ENCODE results near the gene CPNE1. TPM values are rescaled to one million over a fixed set of nuclear protein-coding genes. Genes with fewer than 3 reads are reported as not detected.

The CPNE1 gene
- total RNA-seq, 1 experiment from 2014 or later = 155 TPM

GRCh38 chr20:35700625-35701148, 36.0 kb upstream of the CPNE1 start:
- H4K5ac ChIP-seq (ENCODE audit: insufficient read length, low read depth, low read length) = no peak overlapping the region
- peak overlapping the region in 2 of 3 experiments; percentile 53 to 77; a peak in 3 of 7 replicates for H3K27ac Mint-ChIP-seq
- H3K36me3 Mint-ChIP-seq (ENCODE audit: insufficient read depth in 1 of 3, low read depth in 3 of 3) = peaks cover 15 to 48% (median 35%) of the 10 kb centered on the region in 3 experiments; a peak in 6 of 7 replicates
- H3K23me2 ChIP-seq (ENCODE audit: insufficient read length, low read depth, low read length, poor library complexity, severe bottlenecking) = peaks cover 8% of the 10 kb centered on the region
- H3K4me2 ChIP-seq (ENCODE audit: insufficient read depth, insufficient read length, low read length) = no peak overlapping the region
- no peak overlapping the region for H3K23ac ChIP-seq (ENCODE audit: insufficient read length, low read depth, low read length)
- no CpG with 5 or more reads among the region's 7 CpGs for WGBS (ENCODE audit: extremely low coverage, insufficient read length, low lambda C conversion rate)
- no peak overlapping the region for H2BK20ac ChIP-seq (ENCODE audit: low read depth, low read length, poor library complexity, severe bottlenecking)
- H3K4ac ChIP-seq (ENCODE audit: low read depth, low read length) = no peak overlapping the region
- H4K20me1 ChIP-seq (ENCODE audit: control insufficient read depth, insufficient read depth, insufficient read length) = no peaks in the 10 kb centered on the region
- H4K8ac ChIP-seq (replicated peaks; ENCODE audit: insufficient read length, low read depth, low read length) = no peak overlapping the region
- DNase-seq = no peak
- no peaks in the 10 kb centered on the region for H3K79me1 ChIP-seq (ENCODE audit: insufficient read depth, low read depth, low read length, poor library complexity, severe bottlenecking)
- no peak overlapping the region for H3K9ac ChIP-seq (ENCODE audit: extremely low read depth, insufficient read length, low read length)
- no peaks in the 10 kb centered on the region for H3K9me3 Mint-ChIP-seq
- H3T11ph ChIP-seq (ENCODE audit: low read length) = no peak overlapping the region
- no peaks in the 10 kb centered on the region for H3K4me1 ChIP-seq (ENCODE audit: insufficient read depth, low read length)
- no peak overlapping the region for H2BK120ac ChIP-seq (ENCODE audit: low read depth, low read length, poor library complexity, severe bottlenecking)
- H3K4me3 Mint-ChIP-seq = peak overlapping the region; percentile 93 to 97
- H2AFZ ChIP-seq (ENCODE audit: low read length) = no peak overlapping the region
- H3K79me2 ChIP-seq (ENCODE audit: insufficient read depth, low read length) = no peaks in the 10 kb centered on the region
- no peak overlapping the region for H3K14ac ChIP-seq (ENCODE audit: insufficient read depth, low read length)
- no peak overlapping the region for H2AK5ac ChIP-seq (ENCODE audit: insufficient read length, low read length)
- H4K91ac ChIP-seq (ENCODE audit: insufficient read length, low read depth, low read length) = no peak overlapping the region
- H2BK12ac ChIP-seq (ENCODE audit: insufficient read length, low read depth, low read length) = no peak overlapping the region
- peaks cover 2% of the 10 kb centered on the region; the same call in 1 of the 2 replicates for H3K27me3 Mint-ChIP-seq (ENCODE audit: low read depth)
- H3K27ac ChIP-seq (ENCODE audit: insufficient read length, low read depth, low read length) = no peak overlapping the region
- no peak overlapping the region for H2BK5ac ChIP-seq (ENCODE audit: insufficient read length, low read length)
- no peaks in the 10 kb centered on the region for H3K27me3 ChIP-seq (ENCODE audit: insufficient read depth, low read length)
- no peak overlapping the region for H3K18ac ChIP-seq (ENCODE audit: insufficient read length, low read depth, low read length)
- no peak overlapping the region for H3K56ac ChIP-seq (ENCODE audit: insufficient read length, low read depth, low read length)
- peaks cover 17 to 18% of the 10 kb centered on the region in 2 experiments for H3K4me1 Mint-ChIP-seq
- no peak overlapping the region for H2BK15ac ChIP-seq (ENCODE audit: low read depth, low read length)
- H3K9me3 ChIP-seq (ENCODE audit: control insufficient read depth, low read depth, low read length) = no peaks in the 10 kb centered on the region
- no peak for TF ChIP-seq CTCF (conservative IDR thresholded peaks at IDR 0.05)

All from H9 (cell line).